CD4-positive, CD25-positive, alpha-beta regulatory T cell (primary cell): ENCODE data around the gene APPBP2. TPM values are rescaled to one million over a fixed set of nuclear protein-coding genes. Genes with fewer than 3 reads are reported as not detected.
"Not testable (repeated sequence)": the region's sequence is repeated elsewhere in the genome, so short reads cannot be mapped to it uniquely, and the experiment has no call there.

ENCODE experiments used
- ATAC-seq, 2 donors: fragments of 150-1000 bp; cut with Tn5 transposase; one replicate each; pipeline ENCODE4 v1.10.0; 2021; ENCODE audit warnings: low read depth in 2 of 2, moderate number of reproducible peaks in 2 of 2, moderate library complexity in 1 of 2
- DNase-seq, 3 donors: peaks; one replicate each; pipeline versions ENCODE4 v3.0.0 to v3.0.0-alpha.2; 2012 to 2022; ENCODE audit warnings: mixed read lengths in 1 of 3
- H3K27ac ChIP-seq: one replicate; pipeline ENCODE4 v1.7.0; 2013; ENCODE audit warnings: mild to moderate bottlenecking, low read length; ENCODE audit not compliant: insufficient read depth, poor library complexity, severe bottlenecking
- H3K27me3 ChIP-seq: one replicate; pipeline ENCODE4 v1.7.0; 2013; ENCODE audit warnings: low read length; ENCODE audit not compliant: control insufficient read depth, insufficient read depth
- H3K36me3 ChIP-seq: one replicate; pipeline ENCODE4 v1.7.0; 2013; ENCODE audit warnings: mild to moderate bottlenecking, low read length, moderate library complexity; ENCODE audit not compliant: control insufficient read depth, insufficient read depth
- H3K4me1 ChIP-seq: 2 replicates; pipeline ENCODE4 v1.7.0; 2013; ENCODE audit warnings: mild to moderate bottlenecking, low read length; ENCODE audit not compliant: insufficient read depth, control insufficient read depth, poor library complexity, severe bottlenecking
- H3K4me3 ChIP-seq: one replicate; pipeline ENCODE4 v1.7.0; 2013; ENCODE audit warnings: low read depth, mild to moderate bottlenecking, low read length, moderate library complexity
- H3K9me3 ChIP-seq, 2 experiments: 1 replicate in 1 of 2; 2 replicates in 1 of 2; pipeline ENCODE4 v1.7.0; 2013; ENCODE audit warnings: low read length in 2 of 2, mild to moderate bottlenecking in 1 of 2, moderate library complexity in 1 of 2; ENCODE audit not compliant: control insufficient read depth in 2 of 2
- H3K27ac Mint-ChIP-seq, 3 donors: one replicate each; pipeline ENCODE4 v1.8.0; 2020 to 2022; ENCODE audit warnings: mild to moderate bottlenecking in 3 of 3, mixed read lengths in 3 of 3, moderate library complexity in 2 of 3
- H3K27me3 Mint-ChIP-seq: one replicate; pipeline ENCODE4 v1.8.0; 2022; ENCODE audit warnings: mild to moderate bottlenecking, mixed read lengths
- H3K36me3 Mint-ChIP-seq: one replicate; pipeline ENCODE4 v1.8.0; 2020; ENCODE audit warnings: mixed read lengths
- H3K4me1 Mint-ChIP-seq, 4 donors: one replicate each; pipeline ENCODE4 v1.8.0; 2020 to 2022; ENCODE audit warnings: mixed read lengths in 4 of 4, mild to moderate bottlenecking in 1 of 4
- H3K4me3 Mint-ChIP-seq, 4 donors: one replicate each; pipeline ENCODE4 v1.8.0; 2020 to 2022; ENCODE audit warnings: mild to moderate bottlenecking in 4 of 4, mixed read lengths in 4 of 4, moderate library complexity in 3 of 4
- H3K9me3 Mint-ChIP-seq, 7 donors: one replicate each; pipeline ENCODE4 v1.8.0; 2020 to 2022; ENCODE audit warnings: mixed read lengths in 7 of 7, mild to moderate bottlenecking in 3 of 7, moderate library complexity in 2 of 7
- polyA plus RNA-seq, 4 donors: library from polyadenylated mRNA; unstranded; fragments of 300-500 nt; fragmentation: Illumina TruSeq; gene quantifications; one replicate each; pipeline ENCODE4 v1.2.3, GENCODE V29; 2021
- total RNA-seq: library from RNA; stranded (reverse); gene quantifications from one replicate; pipeline ENCODE4 v1.2.3, GENCODE V29; 2022

Gene APPBP2
- total and polyA plus RNA-seq, 5 donors from 2014 or later: 26.2 to 39.1 (median 33.5) TPM

DNA sequence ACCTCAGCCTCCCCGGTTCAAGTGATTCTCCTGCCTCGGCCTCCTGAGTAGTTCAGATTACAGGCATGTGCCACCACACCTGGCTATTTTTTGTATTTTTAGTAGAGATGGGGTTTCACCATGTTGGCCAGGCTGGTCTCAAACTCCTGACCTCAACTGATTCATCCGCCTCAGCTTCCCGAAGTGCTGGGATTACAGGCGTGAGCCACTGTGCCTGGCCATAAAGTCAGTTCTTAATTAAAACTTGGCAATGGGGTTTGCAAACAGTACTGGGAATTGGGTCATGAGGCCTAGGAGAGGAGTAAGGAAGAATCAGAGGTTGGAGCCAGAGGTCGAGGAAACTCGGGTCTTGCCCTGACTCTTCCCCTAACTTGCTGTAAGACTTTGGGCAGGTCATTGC is 95.5 kb downstream of the APPBP2 start:
- not testable (repeated sequence) for H3K36me3 Mint-ChIP-seq, H3K27ac ChIP-seq, H3K27ac Mint-ChIP-seq, H3K9me3 Mint-ChIP-seq, H3K4me1 Mint-ChIP-seq, DNase-seq, H3K27me3 ChIP-seq, H3K9me3 ChIP-seq, ATAC-seq, H3K4me1 ChIP-seq, H3K4me3 Mint-ChIP-seq, H3K36me3 ChIP-seq, H3K4me3 ChIP-seq
- peaks cover 21% of the 10 kb centered on the region for H3K27me3 Mint-ChIP-seq

DNA sequence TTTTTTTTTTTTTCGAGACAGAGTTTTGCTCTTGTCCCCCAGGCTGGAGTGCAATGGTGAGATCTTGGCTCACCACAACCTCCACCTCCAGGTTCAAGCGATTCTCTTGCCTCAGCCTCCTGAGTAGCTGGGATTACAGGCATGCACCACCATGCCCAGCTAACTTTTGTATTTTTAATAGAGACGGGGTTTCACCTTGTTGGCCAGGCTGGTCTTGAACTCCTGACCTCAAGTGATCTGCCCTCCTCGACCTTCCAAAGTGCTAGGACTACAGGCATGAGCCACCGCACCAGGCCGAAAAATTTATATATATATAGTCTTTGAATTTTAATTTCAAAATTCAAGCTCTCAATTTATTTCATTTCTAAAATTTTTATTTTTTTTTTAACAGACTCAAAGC is 97.6 kb downstream of the APPBP2 start:
- not testable (repeated sequence) for H3K9me3 ChIP-seq, H3K36me3 Mint-ChIP-seq, H3K4me3 Mint-ChIP-seq, H3K4me1 ChIP-seq, DNase-seq, H3K36me3 ChIP-seq, H3K4me3 ChIP-seq, H3K4me1 Mint-ChIP-seq, H3K27me3 ChIP-seq, ATAC-seq, H3K27ac ChIP-seq, H3K9me3 Mint-ChIP-seq, H3K27ac Mint-ChIP-seq
- peaks cover 11% of the 10 kb centered on the region for H3K27me3 Mint-ChIP-seq

DNA sequence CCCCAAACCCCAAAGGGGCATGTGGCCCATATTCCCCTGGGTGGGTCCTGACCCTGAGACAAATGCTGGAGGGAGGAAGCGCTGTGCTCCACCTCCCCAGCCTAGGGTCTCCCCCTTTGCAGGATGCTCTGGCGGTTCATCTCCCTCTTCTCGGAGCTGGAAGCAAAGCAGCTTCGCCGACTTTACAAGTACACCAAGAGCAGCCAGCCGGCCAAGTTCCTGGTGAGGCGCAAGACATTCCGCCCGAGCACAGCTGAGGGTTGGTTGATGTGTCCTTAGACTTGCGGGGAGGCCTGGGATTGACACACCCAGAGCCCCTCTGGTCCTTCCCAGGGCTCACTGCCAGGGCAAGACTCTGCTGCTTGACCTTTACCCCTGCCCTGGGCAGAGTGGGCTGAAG is 99.4 kb downstream of the APPBP2 start:
- Mint-ChIP-seq H3K9me3 (peaks cover 0 to 2% (median 0%) of the 10 kb centered on the region in 7 donors), H3K27me3 (peaks cover 8% of the 10 kb centered on the region), H3K27ac (no peak overlapping the region), H3K4me3 (no peak overlapping the region), H3K4me1 (peaks cover 0 to 4% (median 1%) of the 10 kb centered on the region in 4 donors), H3K36me3 (peaks cover 2% of the 10 kb centered on the region)
- Histone ChIP-seq H3K9me3 (no peaks in the 10 kb centered on the region), H3K4me3 (no peak overlapping the region), H3K4me1 (peaks cover 4% of the 10 kb centered on the region), H3K27ac (no peak overlapping the region), H3K36me3 (no peaks in the 10 kb centered on the region), H3K27me3 (peaks cover 1% of the 10 kb centered on the region)
- no peak for DNase-seq
- no peak for ATAC-seq

DNA sequence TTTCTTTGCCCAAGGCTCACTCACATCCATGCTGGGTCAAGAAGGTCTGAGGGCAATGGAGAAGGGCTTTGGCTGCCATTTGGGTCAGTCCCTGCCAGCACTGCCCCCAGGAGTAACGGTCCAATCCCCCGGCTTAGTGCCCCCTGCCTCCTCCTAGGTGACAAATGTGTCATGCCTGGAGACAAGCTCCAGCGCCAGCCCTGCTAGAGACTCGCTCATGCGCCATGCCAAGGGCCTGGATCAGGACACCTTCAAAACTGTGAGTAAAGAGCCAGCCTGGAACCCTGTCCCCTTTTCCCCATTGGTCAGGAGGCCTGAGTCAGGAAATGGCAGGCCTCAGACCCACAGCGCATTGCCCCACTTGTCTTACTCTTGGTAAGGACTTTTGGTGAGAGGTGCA is 100.4 kb downstream of the APPBP2 start:
- DNase-seq (no peak), ATAC-seq (no peak)
- no peaks in the 10 kb centered on the region for H3K9me3 ChIP-seq
- H3K4me1 ChIP-seq: peaks cover 10% of the 10 kb centered on the region
- Mint-ChIP-seq H3K27ac (no peak overlapping the region), H3K4me3 (no peak overlapping the region), H3K9me3 (peaks cover 0 to 2% (median 0%) of the 10 kb centered on the region in 7 donors), H3K4me1 (peaks cover 0 to 9% (median 3%) of the 10 kb centered on the region in 4 donors), H3K27me3 (peaks cover 6% of the 10 kb centered on the region), H3K36me3 (no peaks in the 10 kb centered on the region)
- H3K36me3 ChIP-seq: no peaks in the 10 kb centered on the region
- H3K27me3 ChIP-seq: no peaks in the 10 kb centered on the region
- no peak overlapping the region for H3K4me3 ChIP-seq
- H3K27ac ChIP-seq: no peak overlapping the region

DNA sequence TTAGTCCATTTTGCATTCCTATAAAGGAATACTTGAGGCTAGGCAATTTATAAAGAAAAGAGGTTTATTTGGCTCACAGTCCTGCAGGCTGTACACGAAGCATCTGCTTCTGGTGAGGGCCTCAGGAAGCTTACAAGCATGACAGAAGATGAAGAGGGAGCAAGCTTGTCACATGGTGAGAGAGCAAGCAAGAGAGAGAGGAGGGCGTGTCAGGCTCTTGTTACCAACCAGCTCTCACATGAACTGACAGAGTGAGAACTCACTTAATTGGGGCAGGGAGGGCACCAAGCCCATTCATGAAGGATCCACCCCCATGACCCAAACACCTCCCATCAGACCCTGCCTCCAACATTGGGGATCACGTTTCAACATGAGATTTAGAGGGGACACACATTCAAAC is 102.2 kb downstream of the APPBP2 start:
- DNase-seq: peak in 1 of 3 donors; percentile 16
- peaks cover 0 to 9% (median 3%) of the 10 kb centered on the region in 4 donors for H3K4me1 Mint-ChIP-seq
- Histone ChIP-seq H3K36me3 (no peaks in the 10 kb centered on the region), H3K27ac (no peak overlapping the region), H3K9me3 (no peaks in the 10 kb centered on the region), H3K4me3 (no peak overlapping the region), H3K4me1 (peaks cover 10% of the 10 kb centered on the region), H3K27me3 (no peaks in the 10 kb centered on the region)
- no peaks in the 10 kb centered on the region for H3K36me3 Mint-ChIP-seq
- ATAC-seq: no peak
- H3K4me3 Mint-ChIP-seq: no peak overlapping the region
- no peak overlapping the region for H3K27ac Mint-ChIP-seq
- peaks cover 0 to 2% (median 0%) of the 10 kb centered on the region in 7 donors for H3K9me3 Mint-ChIP-seq
- H3K27me3 Mint-ChIP-seq: peaks cover 6% of the 10 kb centered on the region

DNA sequence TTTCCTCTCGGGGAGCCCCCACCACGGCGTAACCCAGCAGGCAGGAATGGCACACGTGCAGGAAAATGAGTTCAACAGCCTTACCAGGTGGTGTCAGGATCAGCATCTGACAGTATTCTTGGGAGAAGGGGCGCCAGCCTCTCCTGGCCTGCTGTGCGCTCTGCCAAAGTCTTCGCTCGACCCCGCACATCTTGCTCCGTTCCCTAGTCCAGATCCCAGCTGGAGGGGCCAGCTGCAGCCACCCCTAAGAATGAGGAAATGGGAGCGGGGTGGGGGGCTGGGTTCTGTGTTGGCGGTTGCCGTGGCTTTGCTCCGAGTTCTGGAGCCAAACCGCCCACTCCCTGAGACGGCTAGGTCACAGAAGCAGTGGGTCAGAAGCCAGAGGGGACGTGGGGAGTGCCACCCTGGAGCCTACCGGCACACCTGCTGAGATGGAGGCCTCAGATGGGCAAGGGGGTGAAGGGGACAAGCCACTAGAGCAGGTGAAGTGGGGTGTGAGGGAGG is 103.8 kb downstream of the APPBP2 start, which contains the start of gene CHCT1:
Gene CHCT1, plus strand, starts transcription at position 328 of the 504 bp plus-strand sequence. Its CDS starts 104 bp downstream, at position 432.
- no peaks in the 10 kb centered on the region for H3K36me3 Mint-ChIP-seq
- H3K27me3 Mint-ChIP-seq: no peaks in the 10 kb centered on the region
- H3K4me3 Mint-ChIP-seq: peak within 1 kb of the TSS; percentile 66 to 89 (median 75)
- peaks cover 0 to 2% (median 0%) of the 10 kb centered on the region in 7 donors for H3K9me3 Mint-ChIP-seq
- peaks cover 0 to 9% (median 3%) of the 10 kb centered on the region in 4 donors for H3K4me1 Mint-ChIP-seq
- peak within 1 kb of the TSS; percentile 4 for H3K4me3 ChIP-seq
- no peaks in the 10 kb centered on the region for H3K9me3 ChIP-seq
- peak within 1 kb of the TSS in 2 of 3 donors; percentile 63 to 93 for H3K27ac Mint-ChIP-seq
- no peaks in the 10 kb centered on the region for H3K27me3 ChIP-seq
- H3K27ac ChIP-seq: no peak within 1 kb of the TSS
- DNase-seq (no peak), ATAC-seq (no peak)
- H3K4me1 ChIP-seq: peaks cover 10% of the 10 kb centered on the region
- no peaks in the 10 kb centered on the region for H3K36me3 ChIP-seq

DNA sequence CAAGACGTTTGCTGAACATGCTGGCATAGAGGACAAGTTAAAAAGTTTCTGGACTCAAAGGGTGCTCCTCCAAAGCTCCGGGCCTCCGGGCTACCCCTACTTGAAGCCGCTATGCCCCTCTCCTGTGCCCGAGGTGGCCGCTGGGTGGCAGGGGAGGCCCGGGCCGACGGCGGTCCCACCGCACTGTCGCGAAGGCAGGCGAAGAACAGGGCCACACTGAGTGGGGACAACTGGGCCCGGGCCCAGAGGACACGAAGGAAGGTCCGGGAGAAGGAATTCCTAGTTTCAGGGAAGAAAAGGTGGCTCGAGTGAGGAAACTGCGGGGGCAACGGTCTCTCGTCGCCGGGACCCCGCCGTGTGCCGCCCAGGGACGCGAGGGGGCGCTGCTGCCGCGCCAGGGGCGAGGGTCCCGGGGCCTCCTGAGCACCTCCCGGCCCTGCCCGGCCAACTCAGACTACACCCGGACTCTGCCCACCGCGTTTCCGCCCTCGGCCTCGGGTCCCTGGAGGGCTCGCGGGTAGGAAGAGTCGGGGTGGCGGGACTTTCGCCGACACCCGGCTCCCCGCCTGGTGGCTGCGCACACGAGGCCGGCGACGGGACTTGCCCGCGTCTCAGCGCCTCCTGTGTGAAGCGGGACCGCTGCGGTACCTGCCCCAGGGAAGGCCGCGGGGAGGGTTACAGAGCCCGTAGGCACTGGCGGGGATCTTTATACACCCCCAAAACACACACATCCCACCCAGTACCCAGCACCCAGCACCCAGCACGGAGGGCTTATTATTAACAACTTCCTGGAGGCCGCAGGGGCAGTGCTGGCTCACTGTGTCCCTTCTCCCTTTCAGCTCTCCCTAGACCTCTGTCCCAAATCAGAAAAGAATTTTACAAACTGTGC is 104.5 kb downstream of the APPBP2 start:
- ATAC-seq (peak; percentile 94 to 96), DNase-seq (peak; percentile 51 to 79 (median 69))
- peaks cover 0 to 2% (median 0%) of the 10 kb centered on the region in 7 donors for H3K9me3 Mint-ChIP-seq
- peak overlapping the region; percentile 4 for H3K4me3 ChIP-seq
- no peaks in the 10 kb centered on the region for H3K36me3 ChIP-seq
- no peak overlapping the region for H3K27ac ChIP-seq
- H3K9me3 ChIP-seq: no peaks in the 10 kb centered on the region
- no peaks in the 10 kb centered on the region for H3K27me3 ChIP-seq
- H3K36me3 Mint-ChIP-seq: no peaks in the 10 kb centered on the region
- peak overlapping the region; percentile 22 to 89 (median 75) for H3K4me3 Mint-ChIP-seq
- peaks cover 10% of the 10 kb centered on the region for H3K4me1 ChIP-seq
- H3K4me1 Mint-ChIP-seq: peaks cover 0 to 9% (median 3%) of the 10 kb centered on the region in 4 donors
- peak overlapping the region in 2 of 3 donors; percentile 63 to 93 for H3K27ac Mint-ChIP-seq
- H3K27me3 Mint-ChIP-seq: no peaks in the 10 kb centered on the region
